PC-3 (cell line): ENCODE results near the gene TNFSF10.

Experiments used
- EZH2 ChIP-seq: fragments of 300-600 bp; sonication (generic); IDR thresholded peaks from one replicate; pipeline ENCODE4 v1.6.1; 2017; ENCODE audit warnings: antibody characterized with exemption, mild to moderate bottlenecking, low read length; ENCODE audit not compliant: unreplicated experiment
- TF ChIP-seq, protein P1 (sequence below): fragments of 300-600 bp; sonication (generic); conservative IDR thresholded peaks from 2 replicates; pipeline ENCODE4 v1.5.1; 2017; ENCODE audit warnings: antibody characterized with exemption, low read depth, mild to moderate bottlenecking, low read length

- TF ChIP-seq, protein P1, sequence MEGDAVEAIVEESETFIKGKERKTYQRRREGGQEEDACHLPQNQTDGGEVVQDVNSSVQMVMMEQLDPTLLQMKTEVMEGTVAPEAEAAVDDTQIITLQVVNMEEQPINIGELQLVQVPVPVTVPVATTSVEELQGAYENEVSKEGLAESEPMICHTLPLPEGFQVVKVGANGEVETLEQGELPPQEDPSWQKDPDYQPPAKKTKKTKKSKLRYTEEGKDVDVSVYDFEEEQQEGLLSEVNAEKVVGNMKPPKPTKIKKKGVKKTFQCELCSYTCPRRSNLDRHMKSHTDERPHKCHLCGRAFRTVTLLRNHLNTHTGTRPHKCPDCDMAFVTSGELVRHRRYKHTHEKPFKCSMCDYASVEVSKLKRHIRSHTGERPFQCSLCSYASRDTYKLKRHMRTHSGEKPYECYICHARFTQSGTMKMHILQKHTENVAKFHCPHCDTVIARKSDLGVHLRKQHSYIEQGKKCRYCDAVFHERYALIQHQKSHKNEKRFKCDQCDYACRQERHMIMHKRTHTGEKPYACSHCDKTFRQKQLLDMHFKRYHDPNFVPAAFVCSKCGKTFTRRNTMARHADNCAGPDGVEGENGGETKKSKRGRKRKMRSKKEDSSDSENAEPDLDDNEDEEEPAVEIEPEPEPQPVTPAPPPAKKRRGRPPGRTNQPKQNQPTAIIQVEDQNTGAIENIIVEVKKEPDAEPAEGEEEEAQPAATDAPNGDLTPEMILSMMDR, result no peak
- TF ChIP-seq EZH2, result no peak
Measured at GRCh38 chr3:172561897-172562640, 38.8 kb upstream of the TNFSF10 start.
